ENCODE measurements around the gene SLC29A4. TPM values are rescaled to one million over a fixed set of nuclear protein-coding genes. Genes with fewer than 3 reads are reported as not detected.
"Not testable (repeated sequence)": the region's sequence is repeated elsewhere in the genome, so short reads cannot be mapped to it uniquely, and the experiment has no call there.

The SLC29A4 gene
- total and polyA plus RNA-seq, 11 donors: 1.6 to 7.3 (median 3.2) TPM

GRCh38 chr7:5320391-5320790 lies 37.6 kb downstream of the SLC29A4 start:
- peaks cover 0 to 93% (median 82%) of the 10 kb centered on the region in 9 donors for H3K36me3 ChIP-seq
- TF ChIP-seq POLR2A (IDR thresholded peaks at IDR 0.05) (no peak), CTCF (IDR thresholded peaks at IDR 0.05) (no peak)
- intact Hi-C loops (cut with DNase I): no loop called here
- WGBS, 4 donors: 95 to 98% (median 97%) methylated on average over 7 to 13 of the region's 13 CpGs
- no peaks in the 10 kb centered on the region for H3K27me3 ChIP-seq
- DNase-seq (no peak), ATAC-seq (peak in 1 of 4 donors; percentile 21)
- peaks cover 0 to 15% (median 12%) of the 10 kb centered on the region in 12 donors for H3K9me3 ChIP-seq
- no peak overlapping the region for H3K27ac ChIP-seq
- no peak overlapping the region for H3K4me3 ChIP-seq
- H3K4me1 ChIP-seq: no peaks in the 10 kb centered on the region

- Histone ChIP-seq H3K27ac (no peak overlapping the region), H3K4me1 (no peaks in the 10 kb centered on the region), H3K36me3 (peaks cover 0 to 93% (median 82%) of the 10 kb centered on the region in 9 donors), H3K4me3 (no peak overlapping the region), H3K27me3 (no peaks in the 10 kb centered on the region), H3K9me3 (peaks cover 0 to 15% (median 12%) of the 10 kb centered on the region in 12 donors)
- ATAC-seq (peak in 1 of 4 donors; percentile 19), DNase-seq (no peak)
- TF ChIP-seq POLR2A (IDR thresholded peaks at IDR 0.05): no peak
- no peak for TF ChIP-seq CTCF (IDR thresholded peaks at IDR 0.05)
- WGBS, 4 donors: 96 to 98% (median 97%) methylated on average over 32 to 33 of the region's 33 CpGs
- intact Hi-C loops (cut with DNase I): no loop called here
These were observed 38.2 kb downstream of the SLC29A4 start for GRCh38 chr7:5320802-5321396.

- no peak for ATAC-seq
- peaks cover 0 to 92% (median 81%) of the 10 kb centered on the region in 9 donors for H3K36me3 ChIP-seq
- 85 to 91% (median 85%) methylated on average over 28 to 29 of the region's 29 CpGs for WGBS, 4 donors
- no peak overlapping the region for H3K27ac ChIP-seq
- H3K4me1 ChIP-seq: peaks cover 0 to 4% (median 0%) of the 10 kb centered on the region in 12 donors
- no peak for DNase-seq
- no peak for TF ChIP-seq CTCF (IDR thresholded peaks at IDR 0.05)
- TF ChIP-seq POLR2A (IDR thresholded peaks at IDR 0.05): no peak
- peaks cover 0 to 15% (median 12%) of the 10 kb centered on the region in 12 donors for H3K9me3 ChIP-seq
- H3K27me3 ChIP-seq: no peaks in the 10 kb centered on the region
- intact Hi-C loops (cut with DNase I): no loop called here
- H3K4me3 ChIP-seq: no peak overlapping the region
These were observed 40.1 kb downstream of the SLC29A4 start for GRCh38 chr7:5322621-5323410.

- H3K27ac ChIP-seq; ATAC-seq; DNase-seq; H3K9me3 ChIP-seq; H3K27me3 ChIP-seq; H3K4me3 ChIP-seq; H3K4me1 ChIP-seq; intact Hi-C loops (cut with DNase I): not testable (repeated sequence)
- peaks cover 0 to 92% (median 75%) of the 10 kb centered on the region in 9 donors for H3K36me3 ChIP-seq
- 89 to 95% (median 94%) methylated on average over 28 to 31 of the region's 31 CpGs for WGBS, 4 donors
These were observed 41.3 kb downstream of the SLC29A4 start for GRCh38 chr7:5323800-5324781.

Measured in heart left ventricle (tissue), 16 donors.